ENCODE data around the gene JARID2.
"Not testable (repeated sequence)": the region's sequence is repeated elsewhere in the genome, so short reads cannot be mapped to it uniquely, and the experiment has no call there.

Gene JARID2

DNA sequence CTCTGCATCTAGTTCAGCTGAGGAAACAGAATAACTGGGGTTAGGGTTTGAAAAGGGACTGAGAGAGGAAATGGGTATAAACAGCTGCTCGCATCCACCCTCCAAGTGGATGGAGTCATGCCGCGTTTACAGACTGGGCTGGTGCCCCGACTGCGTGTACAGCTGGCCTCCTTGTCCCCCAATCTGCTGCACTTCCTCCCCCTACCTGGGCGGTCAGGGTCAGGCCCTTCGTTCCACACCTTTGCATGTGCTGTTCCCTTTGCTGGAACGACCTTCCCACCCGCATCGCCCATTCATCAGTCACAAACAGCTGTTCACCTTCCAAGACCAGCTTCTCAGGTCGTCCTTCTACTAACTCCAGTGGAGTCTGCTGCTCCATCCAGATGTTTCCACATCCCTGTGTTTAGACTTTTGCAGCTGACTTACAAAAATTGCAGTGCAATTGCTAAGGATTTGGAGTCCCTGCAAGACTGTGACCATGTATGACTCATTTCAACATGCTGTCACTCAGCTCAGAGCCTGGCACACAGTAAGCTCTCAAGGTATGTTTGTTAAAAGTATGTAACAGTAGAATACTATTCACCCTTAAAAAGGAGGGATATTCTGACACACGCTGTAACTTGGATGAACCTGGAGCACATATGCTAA, 287.6 kb downstream of the JARID2 start:
- H3K27me3 ChIP-seq (replicated peaks; ENCODE audit: control insufficient read depth, insufficient read depth, low read length): no peaks in the 10 kb centered on the region
- H3K4me3 ChIP-seq (ENCODE audit: low read length): no peak overlapping the region
- peaks cover 10% of the 10 kb centered on the region for H3K4me1 ChIP-seq (ENCODE audit: control insufficient read depth, insufficient read depth, low read length)
- DNase-seq (ENCODE audit: low read depth): no peak
- no peaks in the 10 kb centered on the region for H3K9me3 ChIP-seq (ENCODE audit: control insufficient read depth, low read length)
- no peak overlapping the region for H3K9ac ChIP-seq (ENCODE audit: low read length)
- peaks cover 12% of the 10 kb centered on the region for H3K36me3 ChIP-seq (ENCODE audit: control insufficient read depth, insufficient read depth, low read length, severe bottlenecking)

DNA sequence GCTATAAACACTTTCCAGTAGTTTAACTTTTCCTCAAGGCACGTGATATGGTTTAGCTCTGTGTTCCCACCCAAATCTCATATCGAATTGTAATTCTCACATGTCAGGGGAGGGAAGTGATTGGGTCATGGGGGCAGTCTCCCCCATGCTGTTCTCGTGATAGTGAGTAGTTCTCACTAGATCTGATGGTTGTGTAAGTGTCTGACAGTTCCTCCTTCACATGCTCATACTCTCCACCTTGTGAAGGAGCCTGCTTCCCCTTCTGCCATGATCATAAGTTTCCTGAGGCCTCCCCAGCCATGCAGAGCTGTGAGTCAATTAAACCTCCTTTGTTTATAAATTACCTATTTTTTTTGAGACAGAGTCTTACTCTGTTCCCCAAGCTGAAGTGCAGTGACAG, 289.1 kb downstream of the JARID2 start:
- Histone ChIP-seq H3K4me3 (ENCODE audit: low read length) (no peak overlapping the region), H3K9me3 (ENCODE audit: control insufficient read depth, low read length) (no peaks in the 10 kb centered on the region), H3K36me3 (ENCODE audit: control insufficient read depth, insufficient read depth, low read length, severe bottlenecking) (peaks cover 12% of the 10 kb centered on the region), H3K9ac (ENCODE audit: low read length) (no peak overlapping the region), H3K4me1 (ENCODE audit: control insufficient read depth, insufficient read depth, low read length) (peaks cover 13% of the 10 kb centered on the region), H3K27me3 (replicated peaks; ENCODE audit: control insufficient read depth, insufficient read depth, low read length) (no peaks in the 10 kb centered on the region)
- DNase-seq (ENCODE audit: low read depth): no peak

DNA sequence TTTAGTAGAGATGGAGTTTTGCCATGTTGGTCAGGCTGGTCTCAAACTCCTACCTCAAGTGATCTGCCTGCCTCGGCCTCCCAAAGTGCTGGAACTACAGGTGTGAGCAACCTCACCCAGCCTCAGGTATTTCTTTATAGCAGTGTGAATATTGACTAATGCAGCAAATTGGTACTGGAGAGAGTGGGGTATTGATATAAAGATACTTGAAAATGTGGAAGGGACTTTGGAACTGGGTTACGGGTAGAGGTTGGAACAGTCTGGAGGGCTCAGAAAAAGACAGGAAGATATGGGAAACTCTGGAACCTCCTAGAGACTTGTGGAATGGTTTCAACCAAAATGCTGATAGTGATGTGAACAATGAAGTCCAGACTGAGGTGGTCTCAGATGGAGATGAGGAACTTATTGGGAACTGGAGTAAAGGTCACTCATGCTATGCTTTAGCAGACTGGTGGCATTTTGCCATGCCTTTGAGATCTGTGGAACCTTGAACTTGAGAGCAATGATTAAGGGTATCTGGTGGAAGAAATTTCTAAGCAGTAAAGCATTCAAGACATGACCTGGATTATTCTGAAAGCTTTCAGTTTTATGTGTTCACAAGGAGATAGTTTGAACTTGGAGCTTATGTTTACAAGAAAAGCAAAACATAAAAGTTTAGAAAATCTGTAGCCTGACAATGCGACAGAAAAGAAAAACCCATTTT, 289.8 kb downstream of the JARID2 start:
- peaks cover 13% of the 10 kb centered on the region for H3K4me1 ChIP-seq (ENCODE audit: control insufficient read depth, insufficient read depth, low read length)
- no peaks in the 10 kb centered on the region for H3K9me3 ChIP-seq (ENCODE audit: control insufficient read depth, low read length)
- peak; percentile 37 for DNase-seq (ENCODE audit: low read depth)
- peaks cover 7% of the 10 kb centered on the region for H3K36me3 ChIP-seq (ENCODE audit: control insufficient read depth, insufficient read depth, low read length, severe bottlenecking)
- no peaks in the 10 kb centered on the region for H3K27me3 ChIP-seq (replicated peaks; ENCODE audit: control insufficient read depth, insufficient read depth, low read length)
- H3K9ac ChIP-seq (ENCODE audit: low read length): no peak overlapping the region
- H3K4me3 ChIP-seq (ENCODE audit: low read length): no peak overlapping the region

DNA sequence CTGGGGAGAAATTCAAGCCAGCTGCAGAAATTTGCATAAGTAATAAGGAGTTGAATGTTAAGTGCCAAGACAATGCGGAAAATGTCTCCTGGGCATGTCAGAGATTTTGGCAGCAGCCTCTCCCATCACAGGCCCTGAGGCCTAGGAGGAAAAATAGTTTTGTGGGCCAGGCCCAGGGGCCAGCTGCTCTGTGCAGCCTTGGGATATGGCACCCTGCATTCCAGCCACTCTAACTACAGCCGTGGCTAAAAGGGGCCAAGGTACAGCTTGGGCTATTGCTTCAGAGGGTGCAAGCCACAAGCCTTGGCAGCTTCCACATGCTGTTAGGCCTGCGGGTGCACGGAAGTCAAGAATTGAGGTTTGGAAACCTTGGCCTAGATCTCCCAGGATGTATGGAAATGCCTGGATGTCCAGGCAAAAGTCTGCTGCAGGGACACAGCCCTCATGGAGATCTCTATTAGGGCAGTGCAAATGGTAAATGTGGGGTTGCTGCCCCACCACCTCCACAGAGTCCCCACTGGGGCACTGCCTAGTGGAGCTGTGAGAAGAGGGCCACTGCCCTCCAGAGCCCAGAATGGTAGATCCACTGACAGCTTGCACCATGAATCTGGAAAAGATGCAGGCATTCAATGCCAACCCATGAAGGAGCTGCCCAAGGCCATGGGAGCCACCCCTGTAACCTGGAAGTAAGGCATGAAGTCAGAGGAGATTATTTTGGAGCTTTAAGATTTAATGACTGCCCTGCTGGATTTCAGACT, 290.5 kb downstream of the JARID2 start:
- no peak overlapping the region for H3K9ac ChIP-seq (ENCODE audit: low read length)
- H3K4me3 ChIP-seq (ENCODE audit: low read length): no peak overlapping the region
- no peaks in the 10 kb centered on the region for H3K36me3 ChIP-seq (ENCODE audit: control insufficient read depth, insufficient read depth, low read length, severe bottlenecking)
- no peaks in the 10 kb centered on the region for H3K27me3 ChIP-seq (replicated peaks; ENCODE audit: control insufficient read depth, insufficient read depth, low read length)
- peak; percentile 52 for DNase-seq (ENCODE audit: low read depth)
- peaks cover 13% of the 10 kb centered on the region for H3K4me1 ChIP-seq (ENCODE audit: control insufficient read depth, insufficient read depth, low read length)
- no peaks in the 10 kb centered on the region for H3K9me3 ChIP-seq (ENCODE audit: control insufficient read depth, low read length)

DNA sequence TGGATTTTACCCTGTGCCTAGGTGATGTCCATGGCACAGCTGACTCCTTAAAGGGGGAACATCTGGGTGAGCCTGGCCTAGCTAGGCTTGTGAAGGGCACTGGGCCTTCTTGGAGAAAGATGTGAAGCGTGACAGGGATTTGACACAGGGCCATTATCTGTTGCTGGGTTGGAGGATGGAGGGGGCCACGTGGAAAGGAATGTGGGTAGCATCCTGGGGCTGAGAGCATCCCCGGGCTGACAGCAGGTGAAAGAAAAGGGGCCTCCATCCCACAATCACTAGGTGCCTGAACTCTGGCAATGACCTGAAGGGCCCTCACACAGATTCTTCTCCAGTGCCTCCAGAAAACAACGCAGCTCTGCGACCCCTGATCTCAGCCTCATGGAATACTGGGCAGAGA, 292.2 kb downstream of the JARID2 start:
- Histone ChIP-seq H3K4me3 (ENCODE audit: low read length) (no peak overlapping the region), H3K27me3 (replicated peaks; ENCODE audit: control insufficient read depth, insufficient read depth, low read length) (no peaks in the 10 kb centered on the region), H3K9me3 (ENCODE audit: control insufficient read depth, low read length) (no peaks in the 10 kb centered on the region), H3K36me3 (ENCODE audit: control insufficient read depth, insufficient read depth, low read length, severe bottlenecking) (no peaks in the 10 kb centered on the region), H3K9ac (ENCODE audit: low read length) (no peak overlapping the region), H3K4me1 (ENCODE audit: control insufficient read depth, insufficient read depth, low read length) (peaks cover 13% of the 10 kb centered on the region)
- DNase-seq (ENCODE audit: low read depth): no peak

DNA sequence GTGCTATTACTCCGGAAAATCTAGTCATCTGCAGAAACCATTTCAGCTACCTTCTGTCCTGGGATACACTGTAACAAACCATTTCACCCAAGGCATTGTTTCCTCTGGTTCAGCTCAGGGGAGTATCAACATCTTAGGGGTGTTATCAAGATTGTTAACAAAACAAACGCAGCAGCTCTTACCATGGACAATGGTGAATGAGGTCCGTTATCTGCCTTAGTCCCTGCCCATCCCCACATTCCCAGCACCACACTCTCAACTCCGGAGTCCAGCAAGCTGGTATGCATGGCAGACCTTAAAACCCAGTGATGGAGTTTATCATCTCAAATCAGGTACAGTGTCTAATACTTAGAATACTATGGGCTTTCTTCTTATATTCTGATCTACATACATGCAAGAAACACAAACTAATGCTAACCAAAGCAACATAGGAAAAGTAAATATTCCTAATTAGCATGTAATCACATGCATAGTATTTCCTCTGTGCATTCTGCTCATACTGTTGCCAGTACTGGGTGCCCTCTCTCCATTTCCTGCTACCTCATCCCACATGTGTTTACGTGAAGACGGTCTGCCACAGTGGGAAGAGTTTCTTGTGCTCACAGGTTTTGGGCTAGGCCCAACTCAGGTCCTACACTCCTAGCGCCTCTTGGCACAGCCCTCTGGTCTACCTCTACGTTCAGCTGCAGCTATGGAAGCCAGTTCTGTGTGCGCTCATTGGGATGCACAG, 293.1 kb downstream of the JARID2 start:
- no peak overlapping the region for H3K4me3 ChIP-seq (ENCODE audit: low read length)
- no peaks in the 10 kb centered on the region for H3K36me3 ChIP-seq (ENCODE audit: control insufficient read depth, insufficient read depth, low read length, severe bottlenecking)
- no peak overlapping the region for H3K9ac ChIP-seq (ENCODE audit: low read length)
- no peak for DNase-seq (ENCODE audit: low read depth)
- H3K9me3 ChIP-seq (ENCODE audit: control insufficient read depth, low read length): no peaks in the 10 kb centered on the region
- peaks cover 13% of the 10 kb centered on the region for H3K4me1 ChIP-seq (ENCODE audit: control insufficient read depth, insufficient read depth, low read length)
- no peaks in the 10 kb centered on the region for H3K27me3 ChIP-seq (replicated peaks; ENCODE audit: control insufficient read depth, insufficient read depth, low read length)

DNA sequence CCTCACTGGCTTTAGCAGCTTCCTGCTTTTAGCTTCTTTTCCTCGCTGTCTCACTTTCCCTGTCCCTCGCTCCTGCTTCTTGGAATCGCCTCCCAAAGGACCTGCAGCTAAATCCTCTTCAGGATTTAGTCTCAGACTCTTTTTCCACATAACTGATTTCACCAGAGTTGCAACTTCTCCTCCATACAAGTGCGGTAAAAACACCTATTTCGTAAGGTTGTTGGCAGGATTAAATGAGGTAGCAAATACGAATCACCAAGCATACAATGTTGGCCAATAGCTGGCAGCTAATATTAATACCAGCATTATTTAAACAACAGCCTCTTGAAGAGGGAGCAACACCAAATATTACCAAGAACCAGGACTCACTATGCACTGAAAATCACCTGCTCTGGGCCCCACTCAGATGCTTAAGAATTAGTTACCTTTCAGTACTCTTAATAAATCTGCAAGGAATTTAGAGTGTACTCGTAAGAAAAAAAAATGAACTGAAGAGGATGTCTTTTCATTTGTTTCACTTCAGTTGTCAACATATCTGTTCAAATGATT, 293.9 kb downstream of the JARID2 start:
- Histone ChIP-seq H3K4me1 (ENCODE audit: control insufficient read depth, insufficient read depth, low read length) (peaks cover 18% of the 10 kb centered on the region), H3K9me3 (ENCODE audit: control insufficient read depth, low read length) (no peaks in the 10 kb centered on the region), H3K27me3 (replicated peaks; ENCODE audit: control insufficient read depth, insufficient read depth, low read length) (no peaks in the 10 kb centered on the region), H3K36me3 (ENCODE audit: control insufficient read depth, insufficient read depth, low read length, severe bottlenecking) (no peaks in the 10 kb centered on the region), H3K4me3 (ENCODE audit: low read length) (no peak overlapping the region), H3K9ac (ENCODE audit: low read length) (no peak overlapping the region)
- DNase-seq (ENCODE audit: low read depth): no peak

DNA sequence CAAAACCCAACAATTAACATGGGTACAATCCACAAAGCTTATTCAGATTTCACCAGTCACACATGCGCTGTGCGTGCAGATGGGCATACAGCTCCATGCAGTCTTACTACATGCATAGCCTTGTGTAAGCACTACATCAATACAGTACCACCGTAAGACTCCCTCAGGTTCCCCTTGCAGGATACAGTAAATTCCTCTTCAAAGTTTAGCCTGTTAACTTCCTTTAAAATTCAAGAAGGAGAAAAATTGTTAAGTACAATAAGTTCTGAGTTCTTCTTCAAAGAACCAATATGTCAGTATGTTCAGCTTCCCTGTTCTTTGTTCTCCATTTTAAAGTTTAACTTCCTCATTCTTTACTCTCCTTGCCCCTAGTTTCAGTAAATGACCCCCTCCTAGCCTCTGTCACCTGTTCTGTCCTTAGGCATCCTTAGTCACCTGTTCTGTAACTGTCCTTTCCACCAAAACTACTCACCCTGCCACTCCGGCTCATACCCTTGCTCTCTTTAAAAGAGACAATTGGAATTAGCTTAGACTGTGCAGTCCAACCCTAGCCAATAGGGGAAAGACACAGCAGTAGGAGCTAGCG, 297.6 kb downstream of the JARID2 start:
- H3K4me3 ChIP-seq (ENCODE audit: low read length); H3K9me3 ChIP-seq (ENCODE audit: control insufficient read depth, low read length); H3K9ac ChIP-seq (ENCODE audit: low read length); H3K4me1 ChIP-seq (ENCODE audit: control insufficient read depth, insufficient read depth, low read length); H3K27me3 ChIP-seq (replicated peaks; ENCODE audit: control insufficient read depth, insufficient read depth, low read length); H3K36me3 ChIP-seq (ENCODE audit: control insufficient read depth, insufficient read depth, low read length, severe bottlenecking); DNase-seq (ENCODE audit: low read depth): not testable (repeated sequence)

DNA sequence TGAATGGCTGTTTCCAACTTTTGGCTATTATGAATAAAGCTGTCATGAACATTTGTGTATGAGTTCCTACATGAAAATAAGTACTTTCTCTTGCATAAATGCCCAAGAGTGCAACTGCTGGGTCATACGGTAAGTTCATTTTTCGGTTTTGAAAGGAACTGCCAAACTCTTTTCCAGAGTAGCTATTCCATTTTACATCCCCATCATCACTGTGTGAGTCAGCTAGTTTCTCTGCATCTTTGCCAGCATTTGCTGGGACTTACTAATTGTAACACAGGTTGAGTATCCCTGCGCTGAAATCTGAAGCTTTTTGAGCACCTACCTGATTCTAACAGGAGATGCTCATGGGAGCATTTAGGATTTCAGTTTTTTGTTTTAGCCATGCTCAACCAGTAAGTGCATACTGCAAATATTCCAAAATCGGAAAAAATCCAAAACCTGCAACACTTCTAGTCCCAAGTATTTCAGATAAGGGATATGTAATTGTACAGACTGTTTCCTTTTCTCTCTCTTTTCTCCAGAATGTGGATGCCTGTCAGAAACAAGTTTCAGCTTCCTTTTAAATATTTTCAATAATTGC, 298.5 kb downstream of the JARID2 start:
- Histone ChIP-seq H3K4me1 (ENCODE audit: control insufficient read depth, insufficient read depth, low read length) (peaks cover 7% of the 10 kb centered on the region), H3K27me3 (replicated peaks; ENCODE audit: control insufficient read depth, insufficient read depth, low read length) (no peaks in the 10 kb centered on the region), H3K4me3 (ENCODE audit: low read length) (no peak overlapping the region), H3K9ac (ENCODE audit: low read length) (no peak overlapping the region), H3K9me3 (ENCODE audit: control insufficient read depth, low read length) (no peaks in the 10 kb centered on the region), H3K36me3 (ENCODE audit: control insufficient read depth, insufficient read depth, low read length, severe bottlenecking) (no peaks in the 10 kb centered on the region)
- no peak for DNase-seq (ENCODE audit: low read depth)

DNA sequence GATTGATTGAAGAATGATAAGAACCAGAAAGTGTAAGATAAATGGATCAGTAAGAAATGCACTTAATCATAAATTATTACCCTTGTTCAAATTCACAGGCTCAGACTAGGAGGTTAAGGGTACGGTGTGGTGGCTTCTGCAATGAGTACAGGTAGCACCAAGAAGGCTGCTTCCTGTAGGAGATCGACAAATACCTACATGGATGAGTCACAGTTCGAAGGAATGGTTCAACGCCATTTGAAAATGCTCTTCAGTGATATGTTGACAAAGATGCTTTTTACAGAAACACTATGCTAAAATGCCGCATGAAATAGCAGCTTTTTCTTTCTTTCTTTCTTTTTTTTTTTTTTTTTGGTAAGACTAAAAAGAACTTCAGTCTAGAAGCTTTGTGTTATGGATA, 300.7 kb downstream of the JARID2 start:
- no peak overlapping the region for H3K9ac ChIP-seq (ENCODE audit: low read length)
- H3K4me1 ChIP-seq (ENCODE audit: control insufficient read depth, insufficient read depth, low read length): peaks cover 5% of the 10 kb centered on the region
- H3K27me3 ChIP-seq (replicated peaks; ENCODE audit: control insufficient read depth, insufficient read depth, low read length): no peaks in the 10 kb centered on the region
- no peak overlapping the region for H3K4me3 ChIP-seq (ENCODE audit: low read length)
- DNase-seq (ENCODE audit: low read depth): no peak
- no peaks in the 10 kb centered on the region for H3K36me3 ChIP-seq (ENCODE audit: control insufficient read depth, insufficient read depth, low read length, severe bottlenecking)
- H3K9me3 ChIP-seq (ENCODE audit: control insufficient read depth, low read length): no peaks in the 10 kb centered on the region

All from adipocyte (in vitro differentiated cells).